ENCODE results near the gene HMX1.

HMX1 gene

DNA sequence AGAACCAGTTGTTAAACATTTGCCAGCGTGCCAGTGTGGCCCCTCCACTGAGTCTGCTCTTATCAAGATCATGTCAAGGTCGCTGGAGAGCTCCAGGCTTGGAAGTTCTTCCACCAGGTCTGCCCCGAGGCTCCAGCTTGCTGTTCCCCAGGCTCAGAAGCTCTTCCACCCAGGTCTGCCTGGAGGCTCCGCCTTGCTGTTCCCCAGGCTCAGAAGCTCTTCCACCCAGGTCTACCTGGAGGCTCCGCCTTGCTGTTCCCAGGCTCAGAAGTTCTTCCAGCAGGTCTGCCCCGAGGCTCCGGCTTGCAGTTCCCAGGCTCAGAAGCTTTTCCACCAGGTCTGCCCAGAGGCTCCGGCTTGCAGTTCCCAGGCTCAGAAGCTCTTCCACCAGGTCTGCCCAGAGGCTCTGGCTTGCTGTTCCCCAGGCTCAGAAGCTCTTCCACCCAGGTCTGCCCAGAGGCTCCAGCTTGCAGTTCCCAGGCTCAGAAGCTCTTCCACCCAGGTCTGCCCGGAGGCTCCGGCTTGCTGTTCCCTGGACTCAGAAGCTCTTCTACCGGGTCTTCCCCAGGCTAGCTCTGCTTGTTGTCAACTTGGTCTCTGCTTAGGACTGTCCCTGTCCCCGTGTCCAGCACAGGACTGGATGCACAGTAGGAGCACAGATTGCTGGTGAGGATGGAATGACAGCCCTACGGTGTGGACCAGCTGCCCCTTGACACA, 54.4 kb downstream of the HMX1 start:
- DNase-seq: no peak
